HG03139 (cell line): ENCODE results near the gene KIFC3.
"Not testable (repeated sequence)": the region's sequence is repeated elsewhere in the genome, so short reads cannot be mapped to it uniquely, and the experiment has no call there.

Source experiments
- ATAC-seq: cut with Tn5 transposase; IDR thresholded peaks from one replicate; pipeline ENCODE4 v1.9.1; 2021; ENCODE audit not compliant: unreplicated experiment

KIFC3 gene

GRCh38 chr16:57802341-57803133, at the start of gene KIFC3:
KIFC3 (minus strand) TSS chr16:57802491; CDS start chr16:57798243, 4,248 bp downstream.
- no peak for ATAC-seq

GRCh38 chr16:57848181-57848580, 45.9 kb upstream of the KIFC3 start:
- ATAC-seq: no peak

- not testable (repeated sequence) for ATAC-seq
These were observed 44.6 kb upstream of the KIFC3 start for GRCh38 chr16:57846931-57847330.

GRCh38 chr16:57846078-57846697, 43.9 kb upstream of the KIFC3 start:
- ATAC-seq: no peak

- ATAC-seq: no peak
These were observed 42.8 kb upstream of the KIFC3 start for GRCh38 chr16:57845115-57845514.

- ATAC-seq: no peak
These were observed 42.2 kb upstream of the KIFC3 start for GRCh38 chr16:57844416-57845030.

GRCh38 chr16:57843400-57843799, 41.1 kb upstream of the KIFC3 start:
- ATAC-seq: no peak

GRCh38 chr16:57842601-57843000, 40.3 kb upstream of the KIFC3 start:
- ATAC-seq: no peak

GRCh38 chr16:57840833-57841232, 38.5 kb upstream of the KIFC3 start:
- ATAC-seq: no peak

- no peak for ATAC-seq
These were observed 35.9 kb upstream of the KIFC3 start for GRCh38 chr16:57838161-57838560.

GRCh38 chr16:57837305-57838125, 35.2 kb upstream of the KIFC3 start:
- ATAC-seq: no peak

GRCh38 chr16:57835439-57835838, 33.1 kb upstream of the KIFC3 start:
- ATAC-seq: not testable (repeated sequence)

- ATAC-seq: no peak
These were observed 32.6 kb upstream of the KIFC3 start for GRCh38 chr16:57834936-57835335.

- no peak for ATAC-seq
These were observed 28.7 kb upstream of the KIFC3 start for GRCh38 chr16:57830890-57831484.

- no peak for ATAC-seq
These were observed 27.7 kb upstream of the KIFC3 start for GRCh38 chr16:57829969-57830360.

GRCh38 chr16:57828272-57829161, 26.2 kb upstream of the KIFC3 start:
- no peak for ATAC-seq

- no peak for ATAC-seq
These were observed 24.7 kb upstream of the KIFC3 start for GRCh38 chr16:57826706-57827625.

GRCh38 chr16:57826052-57826451, 23.8 kb upstream of the KIFC3 start:
- ATAC-seq: no peak
